HG03159 (cell line): ENCODE measurements around the gene DHRS4L2.
"Not testable (repeated sequence)": the region's sequence is repeated elsewhere in the genome, so short reads cannot be mapped to it uniquely, and the experiment has no call there.

Source experiments
- ATAC-seq: cut with Tn5 transposase; IDR thresholded peaks from one replicate; pipeline ENCODE4 v1.9.1; 2021; ENCODE audit warnings: mild to moderate bottlenecking, moderate library complexity; ENCODE audit not compliant: unreplicated experiment

DHRS4L2 gene

GRCh38 chr14:23988607-23989363 is at the start of gene DHRS4L2:
TSS of gene DHRS4L2 (plus strand) at chr14:23988929. CDS start at chr14:23988948, 19 bp downstream.
- peak; percentile 84 for ATAC-seq

- no peak for ATAC-seq
Observed at GRCh38 chr14:23939607-23940326, 49.0 kb upstream of the DHRS4L2 start.

GRCh38 chr14:23941230-23941629 is 47.5 kb upstream of the DHRS4L2 start:
- no peak for ATAC-seq

GRCh38 chr14:23941669-23942068 is 47.1 kb upstream of the DHRS4L2 start:
- ATAC-seq = no peak

GRCh38 chr14:23942587-23942986 is 46.1 kb upstream of the DHRS4L2 start:
- no peak for ATAC-seq

- not testable (repeated sequence) for ATAC-seq
Observed at GRCh38 chr14:23949069-23949468, 39.7 kb upstream of the DHRS4L2 start.

GRCh38 chr14:23950411-23951135 is 38.2 kb upstream of the DHRS4L2 start:
- no peak for ATAC-seq

- ATAC-seq = not testable (repeated sequence)
Observed at GRCh38 chr14:23951136-23951466, 37.6 kb upstream of the DHRS4L2 start.

- no peak for ATAC-seq
Observed at GRCh38 chr14:23951590-23952201, 37.0 kb upstream of the DHRS4L2 start.

GRCh38 chr14:23953116-23953463 is 35.6 kb upstream of the DHRS4L2 start:
- ATAC-seq = not testable (repeated sequence)

- peak; percentile 78 for ATAC-seq
Observed at GRCh38 chr14:23953464-23954278, 35.1 kb upstream of the DHRS4L2 start, which contains the start of gene DHRS4. TSS of gene DHRS4 (plus strand) at chr14:23953770. CDS start at chr14:23953789, 19 bp downstream.

- peak; percentile 29 for ATAC-seq
Observed at GRCh38 chr14:23954279-23954614, 34.5 kb upstream of the DHRS4L2 start.

GRCh38 chr14:23954965-23955364 is 33.8 kb upstream of the DHRS4L2 start:
- ATAC-seq = not testable (repeated sequence)

- not testable (repeated sequence) for ATAC-seq
Observed at GRCh38 chr14:23955811-23956210, 32.9 kb upstream of the DHRS4L2 start.

- not testable (repeated sequence) for ATAC-seq
Observed at GRCh38 chr14:23957913-23958569, 30.7 kb upstream of the DHRS4L2 start.

GRCh38 chr14:23960899-23961298 is 27.8 kb upstream of the DHRS4L2 start:
- ATAC-seq = not testable (repeated sequence)

GRCh38 chr14:23961704-23962103 is 27.0 kb upstream of the DHRS4L2 start:
- not testable (repeated sequence) for ATAC-seq

GRCh38 chr14:23969130-23969480 is 19.6 kb upstream of the DHRS4L2 start:
- ATAC-seq = not testable (repeated sequence)

- peak; percentile 72 for ATAC-seq
Observed at GRCh38 chr14:23969481-23970282, 19.0 kb upstream of the DHRS4L2 start.
